PFSK-1 (cell line): ENCODE results near the gene LRRC53.

Source experiments
- FOXP2 ChIP-seq: optimal IDR thresholded peaks from 2 replicates; pipeline ENCODE3; 2011; ENCODE audit warnings: borderline replicate concordance, control low read depth, inconsistent platforms; ENCODE audit not compliant: insufficient read depth; ENCODE audit errors: extremely low read length, extremely low read depth
- POLR2AphosphoS5 ChIP-seq: IDR thresholded peaks from 2 replicates; pipeline ENCODE4 v1.6.1; 2012; ENCODE audit warnings: low read depth, mild to moderate bottlenecking, control low read depth, low read length, moderate library complexity
- REST ChIP-seq, 2 experiments: IDR thresholded peaks; 2 replicates each; pipeline versions ENCODE4 v1.6.1 to v1.8.0; 2011 to 2012; ENCODE audit warnings: low read depth in 2 of 2, low read length in 2 of 2, control low read depth in 1 of 2, inconsistent platforms in 1 of 2, mild to moderate bottlenecking in 1 of 2, moderate library complexity in 1 of 2; ENCODE audit not compliant: insufficient read depth in 1 of 2
- SIN3A ChIP-seq: IDR thresholded peaks from 2 replicates; pipeline ENCODE4 v1.6.1; 2012; ENCODE audit warnings: mild to moderate bottlenecking, low read length, moderate library complexity, borderline replicate concordance; ENCODE audit not compliant: insufficient read depth
- TAF1 ChIP-seq: IDR thresholded peaks from 2 replicates; pipeline ENCODE4 v1.6.1; 2012; ENCODE audit warnings: low read length, control low read depth, borderline replicate concordance; ENCODE audit not compliant: insufficient read depth

LRRC53 gene

GRCh38 chr1:74502432-74502831, 10.0 kb downstream of the LRRC53 start:
- TF ChIP-seq FOXP2 (no peak), REST (IDR thresholded peaks at IDR 0.05; ENCODE audit: insufficient read depth in 1 of 2, low read depth in 2 of 2, low read length in 2 of 2) (peak; percentile 89 to 97)

- no peak for TF ChIP-seq REST (IDR thresholded peaks at IDR 0.05; ENCODE audit: insufficient read depth in 1 of 2, low read depth in 2 of 2, low read length in 2 of 2)
- TF ChIP-seq FOXP2, result no peak
- TF ChIP-seq TAF1, result no peak
- TF ChIP-seq SIN3A, result no peak
- TF ChIP-seq POLR2AphosphoS5, result no peak
These were observed 13.5 kb downstream of the LRRC53 start for GRCh38 chr1:74498901-74499300.

GRCh38 chr1:74496669-74497068, 15.7 kb downstream of the LRRC53 start:
- TF ChIP-seq REST (IDR thresholded peaks at IDR 0.05; ENCODE audit: insufficient read depth in 1 of 2, low read depth in 2 of 2, low read length in 2 of 2) (no peak), FOXP2 (no peak), TAF1 (no peak), SIN3A (no peak), POLR2AphosphoS5 (no peak)

- TF ChIP-seq REST (IDR thresholded peaks at IDR 0.05; ENCODE audit: insufficient read depth in 1 of 2, low read depth in 2 of 2, low read length in 2 of 2), result no peak
- no peak for TF ChIP-seq POLR2AphosphoS5
- TF ChIP-seq FOXP2, result no peak
- TF ChIP-seq TAF1, result no peak
- TF ChIP-seq SIN3A, result no peak
These were observed 26.4 kb downstream of the LRRC53 start for GRCh38 chr1:74486036-74486435.

GRCh38 chr1:74485622-74486021, 26.8 kb downstream of the LRRC53 start:
- TF ChIP-seq REST (IDR thresholded peaks at IDR 0.05; ENCODE audit: insufficient read depth in 1 of 2, low read depth in 2 of 2, low read length in 2 of 2), result no peak
- TF ChIP-seq TAF1, result no peak
- no peak for TF ChIP-seq POLR2AphosphoS5
- TF ChIP-seq FOXP2, result no peak
- no peak for TF ChIP-seq SIN3A
